GM12892 (cell line): Measurements from ENCODE around the gene SPATA20.

Source experiments
- POLR2AphosphoS5 ChIP-seq: IDR thresholded peaks from 2 replicates; pipeline ENCODE4 v1.6.1; 2011; ENCODE audit warnings: low read depth, low read length, control low read depth
- TAF1 ChIP-seq: IDR thresholded peaks from 2 replicates; pipeline ENCODE4 v1.6.1; 2011; ENCODE audit warnings: low read depth, mild to moderate bottlenecking, control low read depth, low read length, borderline replicate concordance

DNA sequence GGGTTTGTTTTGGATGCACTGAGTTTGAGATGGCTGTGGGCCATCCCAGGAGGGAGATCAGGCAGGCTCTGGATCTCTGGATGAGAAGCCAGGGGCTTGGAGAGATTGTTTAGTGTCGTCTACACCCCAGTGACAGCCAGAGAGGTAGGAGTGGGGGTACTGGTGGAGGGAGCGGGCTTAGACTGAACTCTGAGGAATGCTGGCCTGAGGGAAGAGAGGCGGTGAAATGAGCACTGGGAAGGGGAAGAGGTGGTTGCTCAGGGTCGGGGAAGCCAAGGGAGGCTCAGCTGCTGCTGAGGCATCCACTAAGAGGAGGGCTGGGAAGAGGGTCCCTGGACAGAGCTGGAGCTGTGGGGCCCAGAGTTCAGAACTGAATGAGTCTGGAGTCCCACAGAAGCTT is 37.1 kb downstream of the SPATA20 start:
- TF ChIP-seq POLR2AphosphoS5 (no peak), TAF1 (no peak)
